HG03354 (cell line): Measurements from ENCODE around the gene GSTM2.
"Not testable (repeated sequence)": the region's sequence is repeated elsewhere in the genome, so short reads cannot be mapped to it uniquely, and the experiment has no call there.

ENCODE experiments used
- ATAC-seq: cut with Tn5 transposase; IDR thresholded peaks from one replicate; pipeline ENCODE4 v1.9.1; 2021; ENCODE audit warnings: mild to moderate bottlenecking; ENCODE audit not compliant: unreplicated experiment, poor library complexity, severe bottlenecking

GSTM2 gene

DNA sequence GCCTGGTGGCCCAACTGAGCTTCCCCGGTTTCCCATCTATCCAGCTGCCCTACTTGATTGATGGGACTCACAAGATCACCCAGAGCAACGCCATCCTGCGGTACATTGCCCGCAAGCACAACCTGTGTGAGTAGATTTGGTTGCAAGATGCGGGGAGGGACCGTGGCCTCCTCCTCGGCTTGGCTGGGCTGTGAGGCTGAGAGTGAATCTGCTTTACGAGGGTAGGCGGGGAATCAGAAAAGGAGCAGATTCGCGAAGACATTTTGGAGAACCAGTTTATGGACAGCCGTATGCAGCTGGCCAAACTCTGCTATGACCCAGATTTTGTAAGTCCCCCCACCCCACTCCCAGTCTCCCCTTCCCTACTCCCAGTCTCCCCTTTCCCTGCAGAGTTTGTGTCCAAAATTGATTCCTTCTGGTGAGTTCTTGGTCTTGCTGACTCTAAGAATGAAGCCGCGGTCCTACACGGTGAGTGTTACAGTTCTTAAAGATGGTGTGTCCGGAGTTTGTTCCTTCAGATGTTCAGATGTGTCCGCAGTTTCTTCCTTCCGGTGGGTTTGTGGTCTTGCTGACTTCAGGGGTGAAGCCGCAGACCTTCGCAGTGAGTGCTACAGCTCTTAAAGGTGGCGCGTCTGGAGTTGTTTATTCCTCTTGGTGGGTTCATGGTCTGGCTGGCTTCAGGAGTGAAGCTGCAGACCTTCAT lies 1.5 kb downstream of the GSTM2 start:
- ATAC-seq: no peak

GRCh38 chr1:109669949-109670302 lies 2.1 kb downstream of the GSTM2 start:
- not testable (repeated sequence) for ATAC-seq

- ATAC-seq: no peak
Observed at GRCh38 chr1:109671067-109671466, 3.2 kb downstream of the GSTM2 start.

- ATAC-seq: not testable (repeated sequence)
Observed at GRCh38 chr1:109673861-109674260, 6.0 kb downstream of the GSTM2 start.

- not testable (repeated sequence) for ATAC-seq
Observed at GRCh38 chr1:109676683-109677381, 9.0 kb downstream of the GSTM2 start.

- ATAC-seq: no peak
Observed at GRCh38 chr1:109677459-109677858, 9.6 kb downstream of the GSTM2 start.

DNA sequence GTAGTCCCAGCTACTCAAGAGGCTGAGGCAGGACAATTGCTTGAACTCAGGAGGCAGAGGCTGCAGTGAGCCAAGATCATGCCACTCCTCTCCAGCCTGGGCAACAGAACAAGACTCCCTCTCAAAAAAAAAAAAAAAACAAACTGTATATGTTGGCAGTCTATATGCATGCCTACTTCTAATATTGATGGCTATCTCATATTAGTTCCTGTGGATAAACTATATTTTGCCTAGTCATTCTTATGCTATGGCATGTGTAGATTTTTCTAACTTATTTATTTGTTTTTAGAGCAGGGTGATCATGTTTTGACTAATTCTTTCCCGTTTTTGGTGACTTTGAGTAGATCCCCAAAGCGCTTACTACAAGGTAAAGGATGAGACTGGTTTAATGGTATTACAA lies 10.8 kb downstream of the GSTM2 start:
- not testable (repeated sequence) for ATAC-seq

GRCh38 chr1:109684777-109685176 lies 16.9 kb downstream of the GSTM2 start:
- ATAC-seq: not testable (repeated sequence)

DNA sequence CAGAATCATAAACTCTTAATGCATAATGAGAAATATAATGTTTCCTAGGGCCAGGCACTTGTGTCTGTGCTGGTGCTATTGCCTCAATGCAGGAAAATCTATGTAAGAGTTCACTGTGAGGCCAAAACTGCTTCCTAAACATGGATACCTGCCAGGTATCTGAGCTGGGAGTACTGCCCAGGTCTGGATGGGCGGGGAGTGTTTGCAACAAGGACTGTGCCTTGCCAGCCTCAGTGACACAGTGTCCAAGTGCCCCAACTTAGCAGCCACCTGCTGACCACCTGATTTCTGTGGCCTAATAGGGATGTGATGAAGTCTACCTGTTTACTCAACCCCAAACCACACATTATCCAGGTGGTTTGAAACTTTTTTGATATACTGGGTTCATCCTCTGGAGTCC lies 17.5 kb downstream of the GSTM2 start:
- ATAC-seq: not testable (repeated sequence)

GRCh38 chr1:109685890-109686289 lies 18.0 kb downstream of the GSTM2 start:
- not testable (repeated sequence) for ATAC-seq

- ATAC-seq: peak; percentile 8
Observed at GRCh38 chr1:109687109-109687508, 19.3 kb downstream of the GSTM2 start.

- peak; percentile 98 for ATAC-seq
Observed at GRCh38 chr1:109687641-109688499, 20.0 kb downstream of the GSTM2 start, which contains the start of gene GSTM1. GSTM1 (plus strand) TSS chr1:109687817; CDS start chr1:109687874, 57 bp downstream.

DNA sequence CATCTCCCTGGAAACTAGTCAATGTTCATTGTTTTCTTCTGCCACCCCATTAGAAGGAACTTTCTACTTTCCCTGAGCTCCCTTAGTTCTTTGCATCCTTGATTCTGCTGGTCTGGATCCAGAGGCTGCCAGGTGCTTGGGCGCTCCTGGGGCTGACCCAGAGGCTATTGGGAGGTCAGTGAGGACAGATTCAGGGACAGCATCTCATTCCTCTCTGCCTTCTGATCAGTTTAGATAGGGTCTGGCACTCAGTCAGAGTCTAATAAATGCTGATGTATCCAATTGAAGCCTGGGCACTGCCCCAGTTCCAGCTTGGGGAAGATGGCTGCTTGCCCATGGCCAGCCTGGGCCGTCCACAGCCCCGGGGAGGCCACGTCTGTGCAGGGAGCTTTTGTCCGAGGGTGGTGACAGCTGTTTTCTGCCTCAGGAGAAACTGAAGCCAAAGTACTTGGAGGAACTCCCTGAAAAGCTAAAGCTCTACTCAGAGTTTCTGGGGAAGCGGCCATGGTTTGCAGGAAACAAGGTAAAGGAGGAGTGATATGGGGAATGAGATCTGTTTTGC lies 22.1 kb downstream of the GSTM2 start:
- ATAC-seq: no peak

DNA sequence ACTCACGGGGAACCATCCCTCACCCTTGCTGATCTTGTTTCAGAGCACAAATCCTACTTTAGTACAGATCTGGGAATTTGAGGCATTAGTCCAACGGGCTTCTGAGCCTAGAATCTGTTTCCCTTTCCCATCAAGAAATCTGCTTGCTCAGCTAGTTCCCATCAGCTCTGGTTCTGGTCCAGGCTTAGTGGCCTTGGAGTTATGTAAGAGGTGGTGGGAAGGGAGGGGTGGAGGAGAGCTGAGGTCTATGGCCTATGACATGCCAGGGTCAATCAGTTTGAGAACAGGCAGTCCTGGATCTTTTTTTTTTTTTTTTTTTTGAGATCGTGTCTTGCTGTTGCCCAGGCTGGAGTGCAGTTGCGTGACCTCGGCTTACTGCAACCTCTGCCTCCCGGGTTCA lies 23.9 kb downstream of the GSTM2 start:
- no peak for ATAC-seq

DNA sequence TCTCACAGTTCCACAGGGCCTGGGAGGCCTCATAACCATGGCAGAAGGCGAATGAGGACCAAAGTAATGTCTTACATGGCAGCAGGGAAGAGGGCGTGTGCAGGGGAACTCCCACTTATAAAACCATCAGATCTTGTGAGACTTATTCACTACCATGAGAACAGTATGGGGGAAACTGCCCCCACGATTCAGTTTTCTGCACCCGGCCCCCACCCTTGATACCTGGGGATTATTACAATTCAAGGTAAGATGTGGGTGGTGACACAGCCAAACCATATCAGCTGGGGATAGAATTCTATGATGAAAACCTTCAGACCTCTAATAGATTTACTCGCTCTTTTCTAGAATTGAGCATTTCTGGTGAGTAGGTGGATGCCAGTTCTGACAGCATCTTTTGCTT lies 26.5 kb downstream of the GSTM2 start:
- not testable (repeated sequence) for ATAC-seq

DNA sequence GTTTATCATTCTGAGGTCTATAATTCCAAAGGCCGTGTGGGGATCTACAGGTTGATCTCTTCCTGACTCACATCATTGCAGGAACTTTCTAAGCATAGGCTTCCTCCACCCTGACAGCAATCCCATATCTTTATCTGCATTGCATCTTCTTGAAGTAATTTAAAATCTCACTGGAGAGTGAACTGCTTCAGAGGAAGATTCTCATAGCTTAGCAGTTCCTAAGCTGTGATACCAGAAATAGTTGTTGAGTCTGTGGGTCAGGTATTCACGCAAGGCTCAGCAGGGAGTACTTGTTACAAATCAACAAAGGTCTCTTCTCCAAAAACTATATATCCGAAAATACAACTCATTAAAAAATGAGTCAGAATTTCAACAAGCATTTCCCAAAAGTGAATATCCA lies 27.3 kb downstream of the GSTM2 start:
- ATAC-seq: not testable (repeated sequence)

DNA sequence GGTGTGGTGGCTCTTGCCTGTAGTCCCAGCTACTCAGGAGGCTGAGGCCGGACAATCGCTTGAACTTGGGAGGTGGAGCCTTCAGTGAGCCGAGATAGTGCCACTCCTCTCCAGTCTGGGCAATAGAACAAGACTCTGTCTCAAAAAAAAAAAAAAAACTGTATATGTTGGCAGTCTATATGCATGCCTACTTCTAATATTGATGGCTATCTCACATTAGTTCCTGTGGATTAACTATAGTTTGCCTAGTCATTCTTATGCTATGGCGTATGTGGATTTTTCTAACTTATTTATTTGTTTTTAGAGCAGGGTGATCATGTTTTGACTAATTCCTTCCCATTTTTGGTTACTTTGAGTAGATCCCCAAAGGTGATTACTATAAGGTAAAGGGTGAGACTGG lies 29.2 kb downstream of the GSTM2 start:
- no peak for ATAC-seq

- not testable (repeated sequence) for ATAC-seq
Observed at GRCh38 chr1:109697861-109698260, 30.0 kb downstream of the GSTM2 start.

GRCh38 chr1:109702940-109703339 lies 35.1 kb downstream of the GSTM2 start:
- ATAC-seq: not testable (repeated sequence)

GRCh38 chr1:109704173-109704572 lies 36.3 kb downstream of the GSTM2 start:
- no peak for ATAC-seq
